Mesendoderm (in vitro differentiated cells): ENCODE results near the gene PPP1R26.

ENCODE experiments used
- DNase-seq: peaks from one replicate; pipeline ENCODE4 v3.0.0; 2013
- H2AK5ac ChIP-seq: 2 replicates; pipeline ENCODE4 v1.6.1; 2013; ENCODE audit warnings: low read length, inconsistent platforms
- H2BK120ac ChIP-seq: 2 replicates; pipeline ENCODE4 v1.6.1; 2013; ENCODE audit warnings: low read depth, mild to moderate bottlenecking, low read length, moderate library complexity, mixed read lengths
- H2BK15ac ChIP-seq: replicated peaks from 2 replicates; pipeline ENCODE4 v1.6.1; 2013; ENCODE audit warnings: low read depth, mild to moderate bottlenecking, moderate library complexity
- H2BK5ac ChIP-seq: 2 replicates; pipeline ENCODE4 v1.6.1; 2013; ENCODE audit warnings: low read length, inconsistent platforms
- H3K18ac ChIP-seq: 2 replicates; pipeline ENCODE4 v1.6.1; 2013; ENCODE audit warnings: mild to moderate bottlenecking, low read length, mixed read lengths
- H3K23ac ChIP-seq: one replicate; pipeline ENCODE4 v1.6.1; 2013; ENCODE audit warnings: low read length
- H3K27ac ChIP-seq: 2 replicates; pipeline ENCODE4 v1.5.1; 2013; ENCODE audit warnings: low read depth, mild to moderate bottlenecking, inconsistent platforms, low read length, moderate library complexity
- H3K27me3 ChIP-seq: 2 replicates; pipeline ENCODE4 v1.6.1; 2013; ENCODE audit warnings: low read length, control low read depth, mild to moderate bottlenecking, inconsistent platforms; ENCODE audit not compliant: insufficient read depth, poor library complexity
- H3K36me3 ChIP-seq: 2 replicates; pipeline ENCODE4 v1.6.1; 2013; ENCODE audit warnings: low read length, inconsistent platforms; ENCODE audit not compliant: control insufficient read depth, insufficient read depth
- H3K4ac ChIP-seq: one replicate; pipeline ENCODE4 v1.6.1; 2013; ENCODE audit warnings: low read depth, mild to moderate bottlenecking, low read length, moderate library complexity
- H3K4me1 ChIP-seq: 2 replicates; pipeline ENCODE4 v1.6.1; 2013; ENCODE audit warnings: low read depth, low read length, inconsistent platforms; ENCODE audit not compliant: control insufficient read depth
- H3K4me2 ChIP-seq: 2 replicates; pipeline ENCODE4 v1.6.1; 2013; ENCODE audit warnings: low read length
- H3K4me3 ChIP-seq: 2 replicates; pipeline ENCODE4 v1.5.1; 2013; ENCODE audit warnings: mild to moderate bottlenecking, low read length
- H3K56ac ChIP-seq: one replicate; pipeline ENCODE4 v1.6.1; 2013; ENCODE audit warnings: low read length
- H3K79me1 ChIP-seq: 2 replicates; pipeline ENCODE4 v1.6.1; 2013; ENCODE audit warnings: low read length, inconsistent platforms
- H3K79me2 ChIP-seq: 2 replicates; pipeline ENCODE4 v1.6.1; 2013; ENCODE audit warnings: mild to moderate bottlenecking, low read length; ENCODE audit not compliant: control insufficient read depth, insufficient read depth
- H3K9ac ChIP-seq: 2 replicates; pipeline ENCODE4 v1.6.1; 2013; ENCODE audit warnings: low read length, inconsistent platforms
- H4K5ac ChIP-seq: one replicate; pipeline ENCODE4 v1.6.1; 2013; ENCODE audit warnings: low read length
- H4K8ac ChIP-seq: one replicate; pipeline ENCODE4 v1.6.1; 2013; ENCODE audit warnings: low read depth, mild to moderate bottlenecking, control low read depth, low read length, moderate library complexity
- WGBS: extraction: QIAGEN DNeasy Blood & Tissue Kit; methylation state at CpG from one replicate; pipeline ENCODE4 v1.1.7; 2013; ENCODE audit warnings: low lambda C conversion rate, missing lambda C conversion rate; ENCODE audit not compliant: insufficient coverage; ENCODE audit errors: extremely low coverage; 5-methylcytosine and 5-hydroxymethylcytosine counted together

The PPP1R26 gene

GRCh38 chr9:135488013-135488330 lies 8.4 kb downstream of the PPP1R26 start:
- no peak overlapping the region for H3K56ac ChIP-seq
- H3K79me2 ChIP-seq: no peaks in the 10 kb centered on the region
- H3K9ac ChIP-seq: no peak overlapping the region
- no peak overlapping the region for H2BK120ac ChIP-seq
- H2BK15ac ChIP-seq: no peak overlapping the region
- no peak overlapping the region for H2AK5ac ChIP-seq
- H3K4me2 ChIP-seq: no peak overlapping the region
- H3K79me1 ChIP-seq: no peaks in the 10 kb centered on the region
- H4K8ac ChIP-seq: no peak overlapping the region
- no peak overlapping the region for H3K4me3 ChIP-seq
- H3K23ac ChIP-seq: no peak overlapping the region
- DNase-seq: no peak
- H3K27me3 ChIP-seq: no peaks in the 10 kb centered on the region
- H3K4ac ChIP-seq: no peak overlapping the region
- H3K36me3 ChIP-seq: peaks cover 7% of the 10 kb centered on the region
- no peak overlapping the region for H2BK5ac ChIP-seq
- no peaks in the 10 kb centered on the region for H3K4me1 ChIP-seq
- no peak overlapping the region for H3K18ac ChIP-seq
- WGBS: 100% methylated on average over 1 of the region's 18 CpGs
- H4K5ac ChIP-seq: no peak overlapping the region
- no peak overlapping the region for H3K27ac ChIP-seq

GRCh38 chr9:135488527-135488926 lies 8.9 kb downstream of the PPP1R26 start:
- WGBS: no CpG with 5 or more reads among the region's 17 CpGs

DNA sequence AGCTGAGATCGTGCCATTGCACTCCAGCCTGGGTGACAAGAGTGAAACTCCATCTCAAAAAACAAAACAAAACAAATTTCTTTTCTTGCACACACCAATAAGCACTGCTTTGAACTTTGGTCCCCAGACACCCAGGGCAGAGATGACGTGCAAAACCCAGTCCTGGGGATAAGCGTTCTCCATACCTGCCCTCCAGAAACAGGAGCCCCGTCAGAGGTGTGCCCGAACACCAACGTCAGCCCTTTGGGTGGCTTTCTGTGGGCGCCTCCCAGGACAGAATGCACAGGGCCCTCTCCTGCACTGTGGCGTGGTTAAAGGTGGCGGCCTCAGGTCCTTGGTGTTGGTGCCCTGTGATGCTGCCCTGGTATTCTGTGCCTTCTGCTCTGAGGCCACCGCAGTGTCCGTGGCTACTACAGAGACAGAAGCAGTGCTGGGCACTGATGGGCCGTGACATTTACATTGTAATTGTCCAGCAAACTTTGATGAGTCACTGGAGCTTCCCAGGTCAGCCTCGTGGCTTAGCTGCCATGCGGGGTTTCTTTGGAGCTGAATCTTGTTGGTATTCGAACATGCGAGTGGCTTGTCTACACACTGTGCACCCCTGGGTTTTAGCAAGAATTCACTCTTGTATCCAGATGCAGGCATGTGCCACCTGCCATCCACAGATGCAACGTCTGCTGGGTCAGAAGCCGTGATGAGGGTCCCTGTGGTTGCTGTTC lies 9.8 kb downstream of the PPP1R26 start:
- H3K36me3 ChIP-seq: peaks cover 4% of the 10 kb centered on the region
- H4K8ac ChIP-seq: no peak overlapping the region
- no peak overlapping the region for H2BK5ac ChIP-seq
- H3K27ac ChIP-seq: no peak overlapping the region
- no peaks in the 10 kb centered on the region for H3K4me1 ChIP-seq
- no peak overlapping the region for H3K23ac ChIP-seq
- H3K4ac ChIP-seq: no peak overlapping the region
- no peak overlapping the region for H3K56ac ChIP-seq
- no peak overlapping the region for H3K18ac ChIP-seq
- H3K79me2 ChIP-seq: no peaks in the 10 kb centered on the region
- H2BK120ac ChIP-seq: no peak overlapping the region
- no peak overlapping the region for H2AK5ac ChIP-seq
- H3K4me2 ChIP-seq: no peak overlapping the region
- no peak overlapping the region for H3K4me3 ChIP-seq
- no peak overlapping the region for H4K5ac ChIP-seq
- DNase-seq: no peak
- H3K9ac ChIP-seq: no peak overlapping the region
- no CpG with 5 or more reads among the region's 18 CpGs for WGBS
- H3K27me3 ChIP-seq: no peaks in the 10 kb centered on the region
- no peaks in the 10 kb centered on the region for H3K79me1 ChIP-seq
- H2BK15ac ChIP-seq: no peak overlapping the region

More at GRCh38 chr9:135488527-135488926, 8.9 kb downstream of the PPP1R26 start:
- no peaks in the 10 kb centered on the region for H3K79me2 ChIP-seq
- no peak overlapping the region for H3K4me3 ChIP-seq
- no peak overlapping the region for H2BK15ac ChIP-seq
- H3K79me1 ChIP-seq: no peaks in the 10 kb centered on the region
- H3K4me1 ChIP-seq: no peaks in the 10 kb centered on the region
- H4K5ac ChIP-seq: no peak overlapping the region
- no peak overlapping the region for H2BK120ac ChIP-seq
- no peak overlapping the region for H3K23ac ChIP-seq
- H3K27me3 ChIP-seq: no peaks in the 10 kb centered on the region
- H3K36me3 ChIP-seq: peaks cover 6% of the 10 kb centered on the region
- no peak overlapping the region for H4K8ac ChIP-seq
- no peak for DNase-seq
- H3K4me2 ChIP-seq: no peak overlapping the region
- H3K18ac ChIP-seq: no peak overlapping the region
- H2BK5ac ChIP-seq: no peak overlapping the region
- no peak overlapping the region for H3K56ac ChIP-seq
- no peak overlapping the region for H3K9ac ChIP-seq
- no peak overlapping the region for H3K27ac ChIP-seq
- H3K4ac ChIP-seq: no peak overlapping the region
- H2AK5ac ChIP-seq: no peak overlapping the region

GRCh38 chr9:135490166-135490870 lies 10.7 kb downstream of the PPP1R26 start:
- no CpG with 5 or more reads among the region's 16 CpGs for WGBS
- Histone ChIP-seq H3K4ac (no peak overlapping the region), H2BK120ac (no peak overlapping the region), H3K27me3 (no peaks in the 10 kb centered on the region), H3K23ac (no peak overlapping the region), H2AK5ac (no peak overlapping the region), H4K5ac (no peak overlapping the region), H3K9ac (no peak overlapping the region), H3K4me2 (no peak overlapping the region), H3K4me1 (no peaks in the 10 kb centered on the region), H2BK5ac (no peak overlapping the region), H3K79me1 (no peaks in the 10 kb centered on the region), H2BK15ac (no peak overlapping the region), H4K8ac (no peak overlapping the region), H3K4me3 (no peak overlapping the region), H3K56ac (no peak overlapping the region), H3K79me2 (no peaks in the 10 kb centered on the region), H3K27ac (no peak overlapping the region), H3K36me3 (peaks cover 4% of the 10 kb centered on the region), H3K18ac (no peak overlapping the region)
- no peak for DNase-seq

- no peak overlapping the region for H2BK15ac ChIP-seq
- no peaks in the 10 kb centered on the region for H3K4me1 ChIP-seq
- no peak overlapping the region for H3K4me2 ChIP-seq
- no peaks in the 10 kb centered on the region for H3K79me2 ChIP-seq
- H3K4ac ChIP-seq: no peak overlapping the region
- H3K27ac ChIP-seq: no peak overlapping the region
- H3K79me1 ChIP-seq: no peaks in the 10 kb centered on the region
- H3K18ac ChIP-seq: no peak overlapping the region
- H2BK5ac ChIP-seq: no peak overlapping the region
- no peak overlapping the region for H3K56ac ChIP-seq
- H4K5ac ChIP-seq: no peak overlapping the region
- no peak overlapping the region for H3K4me3 ChIP-seq
- no peak overlapping the region for H3K23ac ChIP-seq
- no peak overlapping the region for H2BK120ac ChIP-seq
- DNase-seq: no peak
- no CpG with 5 or more reads among the region's 18 CpGs for WGBS
- peaks cover 4% of the 10 kb centered on the region for H3K36me3 ChIP-seq
- H2AK5ac ChIP-seq: no peak overlapping the region
- H4K8ac ChIP-seq: no peak overlapping the region
- H3K9ac ChIP-seq: no peak overlapping the region
- H3K27me3 ChIP-seq: no peaks in the 10 kb centered on the region
These were observed 11.4 kb downstream of the PPP1R26 start for GRCh38 chr9:135490980-135491464.
